Tibial nerve (tissue), 3 donors: ENCODE measurements around the gene DNASE1L3.

Experiments
- CTCF ChIP-seq, 5 experiments: fragments of 200-600 bp in 3 of 5; fragments of 450-650 bp in 2 of 5; sonication (generic) in 3 of 5; IDR thresholded peaks; one replicate each; pipeline ENCODE4 v1.5.1; 2016 to 2019; ENCODE audit warnings: antibody characterized with exemption in 5 of 5, mild to moderate bottlenecking in 3 of 5, moderate library complexity in 2 of 5
- POLR2A ChIP-seq, 2 donors: fragments of 450-650 bp; IDR thresholded peaks; one replicate each; pipeline ENCODE4 v1.6.1; 2017; ENCODE audit warnings: antibody characterized with exemption in 2 of 2, mild to moderate bottlenecking in 2 of 2, moderate library complexity in 2 of 2

GRCh38 chr3:58144478-58145325, 66.1 kb downstream of the DNASE1L3 start:
- no peak for TF ChIP-seq POLR2A (IDR thresholded peaks at IDR 0.05)
- no peak for TF ChIP-seq CTCF (IDR thresholded peaks at IDR 0.05)
